Testis (tissue), 3 donors: ENCODE results near the gene FNDC3A. TPM values are rescaled to one million over a fixed set of nuclear protein-coding genes. Genes with fewer than 3 reads are reported as not detected.

Experiments used
- DNase-seq: peaks from one replicate; pipeline ENCODE4 v3.0.0-alpha.2; 2019
- H3K27ac ChIP-seq, 2 donors: fragments of 200-600 bp; sonication (generic); one replicate each; pipeline ENCODE4 v1.5.1; 2019
- H3K27me3 ChIP-seq: fragments of 200-600 bp; sonication (generic); one replicate; pipeline ENCODE4 v1.5.1; 2019
- H3K36me3 ChIP-seq: fragments of 200-600 bp; sonication (generic); one replicate; pipeline ENCODE4 v1.5.1; 2017; ENCODE audit warnings: low read depth; ENCODE audit errors: missing control alignments
- H3K4me1 ChIP-seq: fragments of 200-600 bp; sonication (generic); one replicate; pipeline ENCODE4 v1.5.1; 2019
- H3K4me3 ChIP-seq, 2 donors: fragments of 200-600 bp; sonication (generic); one replicate each; pipeline ENCODE4 v1.5.1; 2017 to 2019
- H3K9me3 ChIP-seq: fragments of 200-600 bp; sonication (generic); one replicate; pipeline ENCODE4 v1.5.1; 2017
- POLR2A ChIP-seq: fragments of 450-650 bp; IDR thresholded peaks from one replicate; pipeline ENCODE4 v1.6.1; 2017; ENCODE audit warnings: antibody characterized with exemption, mild to moderate bottlenecking, moderate library complexity
- WGBS, 2 donors: methylation state at CpG; one replicate each; pipeline ENCODE4 v1.1.5; 2018; 5-methylcytosine and 5-hydroxymethylcytosine counted together
- intact Hi-C: fragments of 100-400 bp; cut with DNase I; formaldehyde crosslinking; loops from one replicate; pipeline ENCODE4 v1.15.1; 2023; ENCODE audit warnings: low total_unique reads
- polyA plus RNA-seq: library from polyadenylated mRNA; stranded (reverse); fragments of 350-450 nt; fragmentation: Illumina TruSeq; extraction: RNeasy Lipid Tissue Mini Kit (QIAGEN cat#74804); gene quantifications from one replicate; pipeline ENCODE4 v1.2.3, GENCODE V29; 2014; ENCODE audit warnings: low read depth, low replicate concordance; ENCODE audit not compliant: insufficient read depth
- total RNA-seq, 2 donors: library from RNA; depleted of rRNA; stranded (reverse); fragments of >200 nt; gene quantifications; one replicate each; pipeline ENCODE4 v1.2.3, GENCODE V29; 2016
- TF ChIP-seq, protein P1 (sequence below), 3 experiments: fragments of 450-650 bp in 2 of 3; fragments of 200-600 bp in 1 of 3; sonication (generic) in 1 of 3; IDR thresholded peaks; one replicate each; pipeline ENCODE4 v1.5.1; 2016 to 2019; ENCODE audit warnings: antibody characterized with exemption in 3 of 3, mild to moderate bottlenecking in 2 of 3, moderate library complexity in 1 of 3

The FNDC3A gene
- total and polyA plus RNA-seq, 3 donors from 2014 or later: 52.5 to 77.3 (median 75.0) TPM

DNA sequence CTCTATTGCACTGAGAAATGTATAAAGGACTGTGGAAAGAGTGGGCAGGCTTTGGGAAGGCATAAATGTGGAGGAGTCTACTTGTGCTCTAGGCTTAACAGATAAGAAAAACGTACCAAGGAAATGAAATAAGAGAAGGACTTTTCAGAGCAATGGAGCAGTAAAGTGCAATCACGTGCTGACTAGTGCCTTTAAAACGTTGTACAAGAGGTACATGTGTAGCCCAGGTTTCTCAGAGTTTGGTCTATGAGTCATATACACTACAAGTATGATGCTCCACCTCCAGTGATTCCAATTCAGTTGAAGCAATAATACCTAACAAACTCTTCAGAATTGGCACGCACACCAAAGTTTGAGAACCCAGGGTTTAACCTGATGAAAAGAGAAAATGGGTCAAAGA, 13.4 kb upstream of the FNDC3A start:
- DNase-seq: no peak
- Histone ChIP-seq H3K4me3 (no peak overlapping the region), H3K27me3 (no peaks in the 10 kb centered on the region), H3K4me1 (no peaks in the 10 kb centered on the region), H3K27ac (no peak overlapping the region), H3K9me3 (no peaks in the 10 kb centered on the region), H3K36me3 (no peaks in the 10 kb centered on the region)
- WGBS, 2 donors: 62 to 74% methylated on average over 1 to 4 of the region's 4 CpGs
- intact Hi-C loops: no loop called here
- TF ChIP-seq, protein P1, sequence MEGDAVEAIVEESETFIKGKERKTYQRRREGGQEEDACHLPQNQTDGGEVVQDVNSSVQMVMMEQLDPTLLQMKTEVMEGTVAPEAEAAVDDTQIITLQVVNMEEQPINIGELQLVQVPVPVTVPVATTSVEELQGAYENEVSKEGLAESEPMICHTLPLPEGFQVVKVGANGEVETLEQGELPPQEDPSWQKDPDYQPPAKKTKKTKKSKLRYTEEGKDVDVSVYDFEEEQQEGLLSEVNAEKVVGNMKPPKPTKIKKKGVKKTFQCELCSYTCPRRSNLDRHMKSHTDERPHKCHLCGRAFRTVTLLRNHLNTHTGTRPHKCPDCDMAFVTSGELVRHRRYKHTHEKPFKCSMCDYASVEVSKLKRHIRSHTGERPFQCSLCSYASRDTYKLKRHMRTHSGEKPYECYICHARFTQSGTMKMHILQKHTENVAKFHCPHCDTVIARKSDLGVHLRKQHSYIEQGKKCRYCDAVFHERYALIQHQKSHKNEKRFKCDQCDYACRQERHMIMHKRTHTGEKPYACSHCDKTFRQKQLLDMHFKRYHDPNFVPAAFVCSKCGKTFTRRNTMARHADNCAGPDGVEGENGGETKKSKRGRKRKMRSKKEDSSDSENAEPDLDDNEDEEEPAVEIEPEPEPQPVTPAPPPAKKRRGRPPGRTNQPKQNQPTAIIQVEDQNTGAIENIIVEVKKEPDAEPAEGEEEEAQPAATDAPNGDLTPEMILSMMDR (IDR thresholded peaks at IDR 0.05): no peak
- TF ChIP-seq POLR2A: no peak

DNA sequence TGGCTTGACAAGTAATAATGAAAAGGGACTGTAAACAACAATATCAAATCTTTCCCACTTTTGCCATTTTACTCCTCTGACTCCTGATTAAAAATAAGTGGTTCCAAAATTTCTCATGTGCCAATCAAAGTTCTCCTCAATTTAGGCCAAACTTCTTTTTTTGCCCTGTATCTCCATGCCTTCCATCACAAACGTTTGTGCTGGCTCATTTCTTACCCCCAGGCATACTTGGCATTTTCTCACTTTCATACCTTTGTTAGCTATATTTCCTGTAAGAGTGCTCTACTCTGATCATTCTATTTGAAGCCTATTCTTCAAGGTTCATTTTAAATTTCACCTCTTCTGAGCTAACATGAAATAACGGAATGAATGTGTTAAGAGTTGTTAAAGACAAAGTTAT, 10.0 kb upstream of the FNDC3A start:
- Histone ChIP-seq H3K36me3 (no peaks in the 10 kb centered on the region), H3K27ac (no peak overlapping the region), H3K27me3 (no peaks in the 10 kb centered on the region), H3K4me1 (no peaks in the 10 kb centered on the region), H3K9me3 (no peaks in the 10 kb centered on the region), H3K4me3 (no peak overlapping the region)
- intact Hi-C loops: no loop called here
- TF ChIP-seq, protein P1 (IDR thresholded peaks at IDR 0.05): no peak
- no peak for TF ChIP-seq POLR2A
- WGBS, 2 donors: 63 to 65% methylated on average over 2 of the region's 2 CpGs
- no peak for DNase-seq

DNA sequence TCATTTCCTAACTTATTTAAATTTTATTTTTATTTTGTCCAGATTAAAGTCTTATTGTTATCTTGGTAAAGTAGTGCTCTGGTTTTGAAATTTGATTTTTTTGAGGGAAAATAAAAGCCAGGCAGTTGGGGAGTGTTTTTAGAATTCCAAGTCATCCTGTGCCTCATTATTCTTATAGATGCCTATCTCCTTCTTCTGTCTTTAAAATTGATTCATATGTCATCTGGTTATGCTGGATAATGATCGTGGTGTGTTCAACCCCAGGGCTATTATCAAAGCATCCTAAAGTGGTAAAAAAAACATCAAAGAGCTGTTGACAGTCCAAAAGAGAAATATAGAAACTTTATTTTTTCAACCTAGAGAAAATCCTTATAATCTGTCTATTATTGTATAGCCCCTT, 6.0 kb upstream of the FNDC3A start:
- 70 to 75% methylated on average over 1 of the region's 1 CpG for WGBS, 2 donors
- no peaks in the 10 kb centered on the region for H3K27me3 ChIP-seq
- H3K36me3 ChIP-seq: no peaks in the 10 kb centered on the region
- no peaks in the 10 kb centered on the region for H3K9me3 ChIP-seq
- no peak overlapping the region for H3K27ac ChIP-seq
- intact Hi-C loops: no loop called here
- no peak for DNase-seq
- H3K4me3 ChIP-seq: no peak overlapping the region
- TF ChIP-seq, protein P1 (IDR thresholded peaks at IDR 0.05): no peak
- no peak for TF ChIP-seq POLR2A
- peaks cover 4% of the 10 kb centered on the region for H3K4me1 ChIP-seq

DNA sequence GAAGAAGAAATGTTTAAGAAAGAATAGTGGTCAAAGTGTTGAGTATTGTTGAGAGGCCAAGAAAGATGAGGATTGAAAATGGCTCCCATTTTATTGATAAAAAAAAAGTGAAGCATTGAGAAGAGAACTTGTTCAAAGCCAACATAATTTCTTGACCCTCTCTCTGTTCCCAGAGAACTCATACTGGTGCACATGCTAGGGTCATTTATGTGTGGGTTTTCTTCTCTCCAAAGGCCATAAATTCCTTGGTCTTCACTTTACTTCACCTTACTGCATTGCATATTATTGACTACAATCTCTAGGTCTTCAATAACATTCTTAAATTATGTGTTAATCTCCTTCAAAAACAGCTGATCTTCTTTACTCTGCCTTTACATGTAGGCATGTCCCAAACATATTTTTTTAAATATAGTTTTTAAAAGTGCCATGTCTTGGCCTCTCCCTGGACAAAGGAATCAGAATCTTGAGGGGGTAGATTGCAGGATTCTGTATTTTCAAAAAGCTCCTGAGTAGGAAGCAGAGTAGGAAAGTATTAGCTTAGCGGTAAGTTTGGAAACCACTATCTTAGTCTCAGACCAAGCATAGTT, 1.8 kb upstream of the FNDC3A start:
- Histone ChIP-seq H3K4me1 (peaks cover 4% of the 10 kb centered on the region), H3K27ac (peak overlapping the region in 1 of 2 donors; percentile 96), H3K4me3 (no peak overlapping the region), H3K27me3 (no peaks in the 10 kb centered on the region), H3K36me3 (no peaks in the 10 kb centered on the region), H3K9me3 (no peaks in the 10 kb centered on the region)
- WGBS, 2 donors: 51 to 57% methylated on average over 1 of the region's 1 CpG
- intact Hi-C loops: no loop called here
- TF ChIP-seq, protein P1 (IDR thresholded peaks at IDR 0.05): no peak
- no peak for TF ChIP-seq POLR2A
- DNase-seq: no peak
